OCI-LY3 (cell line): ENCODE data around the gene TUBGCP4.

Source experiments
- CTCF ChIP-seq: fragments of 200-600, 300-600 bp; sonication (generic); IDR thresholded peaks from 2 replicates; pipeline ENCODE4 v1.5.1; 2014; ENCODE audit warnings: antibody characterized with exemption, low read length, low read depth
- EZH2phosphoT487 ChIP-seq: fragments of 200-600 bp; shearing (Covaris generic); IDR thresholded peaks from 2 replicates; pipeline ENCODE4 v1.6.1; 2018; ENCODE audit warnings: antibody characterized with exemption, mixed run types, low read depth

- TF ChIP-seq CTCF = no peak
- TF ChIP-seq EZH2phosphoT487 = no peak
Measured at GRCh38 chr15:43410572-43411214, 39.8 kb downstream of the TUBGCP4 start.
